ENCODE results near the gene MARCHF9. TPM values are rescaled to one million over a fixed set of nuclear protein-coding genes. Genes with fewer than 3 reads are reported as not detected.

The MARCHF9 gene
- total and polyA plus RNA-seq, 2 donors (not counting 1 experiment from before 2014, with no cell fraction given): 3.8 to 4.8 TPM

GRCh38 chr12:57777367-57777766 is 22.5 kb downstream of the MARCHF9 start:
- H3K36me3 ChIP-seq (ENCODE audit: control insufficient read depth, insufficient read depth, low read length): peaks cover 1% of the 10 kb centered on the region
- no peak overlapping the region for H3K4me2 ChIP-seq (ENCODE audit: extremely low read depth, insufficient read depth, low read length)
- H3K4me1 ChIP-seq (ENCODE audit: control insufficient read depth, extremely low read depth, insufficient read depth, low read length): no peaks in the 10 kb centered on the region
- no peaks in the 10 kb centered on the region for H4K20me1 ChIP-seq (ENCODE audit: control insufficient read depth, extremely low read depth, insufficient read depth, low read length)
- H3K27me3 ChIP-seq (ENCODE audit: control insufficient read depth, insufficient read depth, low read length): no peaks in the 10 kb centered on the region
- no peaks in the 10 kb centered on the region for H3K79me2 ChIP-seq (ENCODE audit: control insufficient read depth, insufficient read depth, low read length)
- no peak overlapping the region for H3K9ac ChIP-seq (ENCODE audit: insufficient read depth, low read length)
- H3K9me3 ChIP-seq (ENCODE audit: control insufficient read depth, insufficient read depth, low read depth, low read length): no peaks in the 10 kb centered on the region
- H2AFZ ChIP-seq (ENCODE audit: low read length): no peak overlapping the region
- no peak overlapping the region for H3K27ac ChIP-seq (ENCODE audit: insufficient read depth, low read length)
- no peak for DNase-seq (ENCODE audit: low read depth in 2 of 2)
- TF ChIP-seq EZH2 (IDR thresholded peaks at IDR 0.05; ENCODE audit: low read length, missing control alignments) (no peak), CTCF (conservative IDR thresholded peaks at IDR 0.05 in 1 of 2, IDR thresholded peaks at IDR 0.05 in 1 of 2; ENCODE audit: low read depth in 1 of 2, low read length in 2 of 2) (no peak)
- H3K4me3 ChIP-seq (replicated peaks in 1 of 4; ENCODE audit: control extremely low read depth in 1 of 4, insufficient read depth in 1 of 4, low read depth in 3 of 4, low read length in 4 of 4): no peak overlapping the region

- Histone ChIP-seq H2AFZ (ENCODE audit: low read length) (no peak overlapping the region), H4K20me1 (ENCODE audit: control insufficient read depth, extremely low read depth, insufficient read depth, low read length) (no peaks in the 10 kb centered on the region), H3K4me3 (replicated peaks in 1 of 4; ENCODE audit: control extremely low read depth in 1 of 4, insufficient read depth in 1 of 4, low read depth in 3 of 4, low read length in 4 of 4) (no peak overlapping the region), H3K9me3 (ENCODE audit: control insufficient read depth, insufficient read depth, low read depth, low read length) (no peaks in the 10 kb centered on the region), H3K79me2 (ENCODE audit: control insufficient read depth, insufficient read depth, low read length) (peaks cover 3% of the 10 kb centered on the region), H3K4me2 (ENCODE audit: extremely low read depth, insufficient read depth, low read length) (no peak overlapping the region), H3K36me3 (ENCODE audit: control insufficient read depth, insufficient read depth, low read length) (peaks cover 1% of the 10 kb centered on the region), H3K9ac (ENCODE audit: insufficient read depth, low read length) (no peak overlapping the region), H3K27ac (ENCODE audit: insufficient read depth, low read length) (no peak overlapping the region), H3K4me1 (ENCODE audit: control insufficient read depth, extremely low read depth, insufficient read depth, low read length) (no peaks in the 10 kb centered on the region), H3K27me3 (ENCODE audit: control insufficient read depth, insufficient read depth, low read length) (no peaks in the 10 kb centered on the region)
- TF ChIP-seq EZH2 (IDR thresholded peaks at IDR 0.05; ENCODE audit: low read length, missing control alignments) (no peak), CTCF (conservative IDR thresholded peaks at IDR 0.05 in 1 of 2, IDR thresholded peaks at IDR 0.05 in 1 of 2; ENCODE audit: low read depth in 1 of 2, low read length in 2 of 2) (no peak)
- DNase-seq (ENCODE audit: low read depth in 2 of 2): no peak
Observed at GRCh38 chr12:57777911-57778310, 23.0 kb downstream of the MARCHF9 start.

GRCh38 chr12:57779736-57780135 is 24.8 kb downstream of the MARCHF9 start:
- H3K4me1 ChIP-seq (ENCODE audit: control insufficient read depth, extremely low read depth, insufficient read depth, low read length): no peaks in the 10 kb centered on the region
- H3K36me3 ChIP-seq (ENCODE audit: control insufficient read depth, insufficient read depth, low read length): peaks cover 1% of the 10 kb centered on the region
- H2AFZ ChIP-seq (ENCODE audit: low read length): no peak overlapping the region
- no peak for DNase-seq (ENCODE audit: low read depth in 2 of 2)
- H3K79me2 ChIP-seq (ENCODE audit: control insufficient read depth, insufficient read depth, low read length): peaks cover 16% of the 10 kb centered on the region
- no peaks in the 10 kb centered on the region for H4K20me1 ChIP-seq (ENCODE audit: control insufficient read depth, extremely low read depth, insufficient read depth, low read length)
- H3K27ac ChIP-seq (ENCODE audit: insufficient read depth, low read length): no peak overlapping the region
- H3K27me3 ChIP-seq (ENCODE audit: control insufficient read depth, insufficient read depth, low read length): no peaks in the 10 kb centered on the region
- no peak overlapping the region for H3K9ac ChIP-seq (ENCODE audit: insufficient read depth, low read length)
- no peaks in the 10 kb centered on the region for H3K9me3 ChIP-seq (ENCODE audit: control insufficient read depth, insufficient read depth, low read depth, low read length)
- H3K4me2 ChIP-seq (ENCODE audit: extremely low read depth, insufficient read depth, low read length): no peak overlapping the region
- no peak for TF ChIP-seq EZH2 (IDR thresholded peaks at IDR 0.05; ENCODE audit: low read length, missing control alignments)
- no peak for TF ChIP-seq CTCF (conservative IDR thresholded peaks at IDR 0.05 in 1 of 2, IDR thresholded peaks at IDR 0.05 in 1 of 2; ENCODE audit: low read depth in 1 of 2, low read length in 2 of 2)
- no peak overlapping the region for H3K4me3 ChIP-seq (replicated peaks in 1 of 4; ENCODE audit: control extremely low read depth in 1 of 4, insufficient read depth in 1 of 4, low read depth in 3 of 4, low read length in 4 of 4)

Data from fibroblast of lung (primary cell).